ENCODE measurements around the gene CAMK2G. TPM values are rescaled to one million over a fixed set of nuclear protein-coding genes. Genes with fewer than 3 reads are reported as not detected.

Gene CAMK2G
- polyA plus RNA-seq, 1 of the 3 experiments (the other 2 are of a cell fraction) = 41.4 TPM

DNA sequence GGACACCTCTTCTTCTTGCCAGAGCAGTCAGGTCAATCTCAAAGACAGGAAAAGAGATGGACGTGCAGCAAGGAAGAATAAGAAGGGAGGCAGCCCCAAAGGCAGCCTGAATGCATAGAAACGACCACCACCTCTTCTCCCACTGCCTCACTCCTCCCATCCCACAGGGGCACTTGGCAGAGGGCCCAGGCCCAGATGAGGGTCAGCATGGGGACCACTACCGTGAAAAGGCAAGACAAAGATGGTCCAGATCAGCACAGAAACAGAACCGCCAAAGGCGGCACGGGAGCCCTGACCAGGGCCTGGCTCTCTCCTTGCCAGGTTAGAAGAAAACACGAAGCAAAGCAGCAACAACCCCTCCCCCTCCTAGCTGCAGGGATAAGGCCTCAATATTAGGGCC is 61.0 kb downstream of the CAMK2G start:
- H3K9ac ChIP-seq = no peak overlapping the region
- H3K4me3 ChIP-seq (ENCODE audit: low read depth in 2 of 2, low read length in 1 of 2) = no peak overlapping the region
- no peaks in the 10 kb centered on the region for H3K9me3 ChIP-seq
- H3K27me3 ChIP-seq (ENCODE audit: insufficient read depth) = no peaks in the 10 kb centered on the region
- no peak overlapping the region for H3K27ac ChIP-seq (ENCODE audit: low read depth in 2 of 2, low read length in 1 of 2)
- no peaks in the 10 kb centered on the region for H4K20me1 ChIP-seq (ENCODE audit: insufficient read depth)
- peaks cover 8 to 39% of the 10 kb centered on the region in 2 experiments for H3K36me3 ChIP-seq (replicated peaks in 1 of 2; ENCODE audit: control insufficient read depth in 1 of 2, insufficient read depth in 2 of 2, low read length in 1 of 2)
- H3F3A ChIP-seq (replicated peaks; ENCODE audit: insufficient read depth) = peaks cover 34% of the 10 kb centered on the region
- 86% methylated on average over 7 of the region's 7 CpGs for WGBS (ENCODE audit: low lambda C conversion rate)
- TF ChIP-seq TCF12 (IDR thresholded peaks at IDR 0.05) = no peak
- TF ChIP-seq FOXJ3 (CRISPR knock-in tag; IDR thresholded peaks at IDR 0.05) = no peak
- TF ChIP-seq ZBTB33 (IDR thresholded peaks at IDR 0.05; ENCODE audit: borderline replicate concordance, low read depth) = no peak
- TF ChIP-seq, protein P1, sequence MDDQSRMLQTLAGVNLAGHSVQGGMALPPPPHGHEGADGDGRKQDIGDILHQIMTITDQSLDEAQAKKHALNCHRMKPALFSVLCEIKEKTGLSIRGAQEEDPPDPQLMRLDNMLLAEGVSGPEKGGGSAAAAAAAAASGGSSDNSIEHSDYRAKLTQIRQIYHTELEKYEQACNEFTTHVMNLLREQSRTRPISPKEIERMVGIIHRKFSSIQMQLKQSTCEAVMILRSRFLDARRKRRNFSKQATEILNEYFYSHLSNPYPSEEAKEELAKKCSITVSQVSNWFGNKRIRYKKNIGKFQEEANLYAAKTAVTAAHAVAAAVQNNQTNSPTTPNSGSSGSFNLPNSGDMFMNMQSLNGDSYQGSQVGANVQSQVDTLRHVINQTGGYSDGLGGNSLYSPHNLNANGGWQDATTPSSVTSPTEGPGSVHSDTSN (IDR thresholded peaks at IDR 0.05) = no peak
- TF ChIP-seq SIN3A (IDR thresholded peaks at IDR 0.05; ENCODE audit: borderline replicate concordance, low read depth, low read length) = no peak
- TF ChIP-seq RXRA (IDR thresholded peaks at IDR 0.05; ENCODE audit: borderline replicate concordance, low read depth) = no peak
- TF ChIP-seq GATA2 (CRISPR knock-in tag; IDR thresholded peaks at IDR 0.05) = no peak
- TF ChIP-seq TEAD4 (IDR thresholded peaks at IDR 0.05; ENCODE audit: borderline replicate concordance, insufficient read depth) = no peak
- TF ChIP-seq JUND (IDR thresholded peaks at IDR 0.05) = no peak
- TF ChIP-seq, protein P2, sequence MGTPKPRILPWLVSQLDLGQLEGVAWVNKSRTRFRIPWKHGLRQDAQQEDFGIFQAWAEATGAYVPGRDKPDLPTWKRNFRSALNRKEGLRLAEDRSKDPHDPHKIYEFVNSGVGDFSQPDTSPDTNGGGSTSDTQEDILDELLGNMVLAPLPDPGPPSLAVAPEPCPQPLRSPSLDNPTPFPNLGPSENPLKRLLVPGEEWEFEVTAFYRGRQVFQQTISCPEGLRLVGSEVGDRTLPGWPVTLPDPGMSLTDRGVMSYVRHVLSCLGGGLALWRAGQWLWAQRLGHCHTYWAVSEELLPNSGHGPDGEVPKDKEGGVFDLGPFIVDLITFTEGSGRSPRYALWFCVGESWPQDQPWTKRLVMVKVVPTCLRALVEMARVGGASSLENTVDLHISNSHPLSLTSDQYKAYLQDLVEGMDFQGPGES (IDR thresholded peaks at IDR 0.05; ENCODE audit: low read depth, low read length) = no peak
- no peak for TF ChIP-seq SMC3 (IDR thresholded peaks at IDR 0.05; ENCODE audit: low read depth, low read length)
- TF ChIP-seq CTCF (IDR thresholded peaks at IDR 0.05) = no peak
- H3K4me2 ChIP-seq = no peak overlapping the region
- ChIA-PET CTCF (interaction anchor here (1.6 kb wide), 1 partner anchor 39 kb away, joined by 4 read pairs; no protein-coding TSS in a partner anchor), POLR2A (interaction anchor here (1.2 kb wide), 1 partner anchor 41 kb away, joined by 3 read pairs; a partner anchor contains a TSS)
- H2AFZ ChIP-seq (ENCODE audit: low read depth) = no peak overlapping the region
- peaks cover 22% of the 10 kb centered on the region; the same call in 1 of the 2 replicates for H3K79me2 ChIP-seq (ENCODE audit: insufficient read depth)
- no peak for DNase-seq
- peaks cover 4 to 5% of the 10 kb centered on the region in 2 experiments; a peak in 3 of 4 replicates for H3K4me1 ChIP-seq (ENCODE audit: control insufficient read depth in 1 of 2, insufficient read depth in 2 of 2, low read depth in 1 of 2, low read length in 1 of 2)
- H3K9me2 ChIP-seq = no peaks in the 10 kb centered on the region
